Nephron (organoid): ENCODE data around the gene ZFP91.

Experiments used
- H3K27ac Mint-ChIP-seq, 3 experiments: 2 replicates each; pipeline ENCODE4 v1.8.0; 2020; ENCODE audit warnings: mixed read lengths in 3 of 3, mild to moderate bottlenecking in 2 of 3, moderate library complexity in 1 of 3
- H3K27me3 Mint-ChIP-seq: 2 replicates; pipeline ENCODE4 v1.8.0; 2021; ENCODE audit warnings: low read depth, mild to moderate bottlenecking, moderate library complexity, mixed read lengths
- H3K36me3 Mint-ChIP-seq: 2 replicates; pipeline ENCODE4 v1.8.0; 2020; ENCODE audit warnings: low read depth, mixed read lengths
- H3K4me1 Mint-ChIP-seq: 2 replicates; pipeline ENCODE4 v1.8.0; 2020; ENCODE audit warnings: mixed read lengths
- H3K4me3 Mint-ChIP-seq, 3 experiments: 2 replicates each; pipeline ENCODE4 v1.8.0; 2020; ENCODE audit warnings: mild to moderate bottlenecking in 3 of 3, mixed read lengths in 3 of 3, moderate library complexity in 2 of 3
- H3K9me3 Mint-ChIP-seq: 2 replicates; pipeline ENCODE4 v1.8.0; 2020; ENCODE audit warnings: mixed read lengths
- TF ChIP-seq, protein P1 (sequence below), 3 experiments: fragments of 200-600 bp; sonication (generic); IDR thresholded peaks; one replicate each; pipeline ENCODE4 v1.5.0; 2021; ENCODE audit warnings: antibody characterized with exemption in 3 of 3; ENCODE audit not compliant: unreplicated experiment in 3 of 3

ZFP91 gene

GRCh38 chr11:58637371-58637770, 58.5 kb downstream of the ZFP91 start:
- TF ChIP-seq, protein P1, sequence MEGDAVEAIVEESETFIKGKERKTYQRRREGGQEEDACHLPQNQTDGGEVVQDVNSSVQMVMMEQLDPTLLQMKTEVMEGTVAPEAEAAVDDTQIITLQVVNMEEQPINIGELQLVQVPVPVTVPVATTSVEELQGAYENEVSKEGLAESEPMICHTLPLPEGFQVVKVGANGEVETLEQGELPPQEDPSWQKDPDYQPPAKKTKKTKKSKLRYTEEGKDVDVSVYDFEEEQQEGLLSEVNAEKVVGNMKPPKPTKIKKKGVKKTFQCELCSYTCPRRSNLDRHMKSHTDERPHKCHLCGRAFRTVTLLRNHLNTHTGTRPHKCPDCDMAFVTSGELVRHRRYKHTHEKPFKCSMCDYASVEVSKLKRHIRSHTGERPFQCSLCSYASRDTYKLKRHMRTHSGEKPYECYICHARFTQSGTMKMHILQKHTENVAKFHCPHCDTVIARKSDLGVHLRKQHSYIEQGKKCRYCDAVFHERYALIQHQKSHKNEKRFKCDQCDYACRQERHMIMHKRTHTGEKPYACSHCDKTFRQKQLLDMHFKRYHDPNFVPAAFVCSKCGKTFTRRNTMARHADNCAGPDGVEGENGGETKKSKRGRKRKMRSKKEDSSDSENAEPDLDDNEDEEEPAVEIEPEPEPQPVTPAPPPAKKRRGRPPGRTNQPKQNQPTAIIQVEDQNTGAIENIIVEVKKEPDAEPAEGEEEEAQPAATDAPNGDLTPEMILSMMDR (IDR thresholded peaks at IDR 0.05; ENCODE audit: unreplicated experiment in 3 of 3) = no peak
- Mint-ChIP-seq H3K36me3 (no peaks in the 10 kb centered on the region), H3K27ac (no peak overlapping the region), H3K4me1 (peaks cover 6% of the 10 kb centered on the region), H3K9me3 (no peaks in the 10 kb centered on the region), H3K27me3 (no peaks in the 10 kb centered on the region), H3K4me3 (no peak overlapping the region)

DNA sequence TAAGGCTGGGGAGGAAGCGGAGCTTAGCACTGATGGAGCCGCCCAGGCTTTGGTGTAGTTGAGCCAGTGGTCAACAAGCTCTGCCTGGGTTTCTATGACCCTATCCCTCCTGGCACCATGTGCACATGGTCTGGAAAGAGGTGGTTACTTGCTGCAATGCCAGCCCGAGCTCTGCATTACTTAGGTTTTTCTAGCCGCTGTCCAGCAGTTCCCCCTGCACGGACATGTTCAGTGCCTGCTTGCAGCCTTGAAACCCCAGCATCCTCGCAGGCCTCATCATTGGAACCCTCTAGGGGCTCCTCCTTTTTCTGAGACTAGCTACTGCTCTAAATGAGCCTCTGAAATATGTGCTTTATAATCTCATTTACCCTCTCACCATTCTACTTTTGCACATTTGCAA, 60.2 kb downstream of the ZFP91 start:
- TF ChIP-seq, protein P1 (IDR thresholded peaks at IDR 0.05; ENCODE audit: unreplicated experiment in 3 of 3) = no peak

GRCh38 chr11:58639669-58640068, 60.8 kb downstream of the ZFP91 start:
- Mint-ChIP-seq H3K9me3 (no peaks in the 10 kb centered on the region), H3K36me3 (no peaks in the 10 kb centered on the region), H3K4me3 (no peak overlapping the region), H3K27me3 (no peaks in the 10 kb centered on the region), H3K27ac (no peak overlapping the region), H3K4me1 (peaks cover 6% of the 10 kb centered on the region)
- TF ChIP-seq, protein P1 (IDR thresholded peaks at IDR 0.05; ENCODE audit: unreplicated experiment in 3 of 3) = no peak

More for the DNA sequence above, 60.2 kb downstream of the ZFP91 start:
- Mint-ChIP-seq H3K36me3 (no peaks in the 10 kb centered on the region), H3K4me1 (peaks cover 6% of the 10 kb centered on the region), H3K9me3 (no peaks in the 10 kb centered on the region), H3K4me3 (no peak overlapping the region), H3K27me3 (no peaks in the 10 kb centered on the region), H3K27ac (no peak overlapping the region)

- Mint-ChIP-seq H3K36me3 (no peaks in the 10 kb centered on the region), H3K4me3 (no peak overlapping the region), H3K9me3 (peaks cover 3% of the 10 kb centered on the region), H3K4me1 (peaks cover 6% of the 10 kb centered on the region), H3K27ac (peak overlapping the region in 2 of 3 experiments; percentile 20 to 79), H3K27me3 (no peaks in the 10 kb centered on the region)
- TF ChIP-seq, protein P1 (IDR thresholded peaks at IDR 0.05; ENCODE audit: unreplicated experiment in 3 of 3) = no peak
Measured at GRCh38 chr11:58640386-58641023, 61.6 kb downstream of the ZFP91 start.

DNA sequence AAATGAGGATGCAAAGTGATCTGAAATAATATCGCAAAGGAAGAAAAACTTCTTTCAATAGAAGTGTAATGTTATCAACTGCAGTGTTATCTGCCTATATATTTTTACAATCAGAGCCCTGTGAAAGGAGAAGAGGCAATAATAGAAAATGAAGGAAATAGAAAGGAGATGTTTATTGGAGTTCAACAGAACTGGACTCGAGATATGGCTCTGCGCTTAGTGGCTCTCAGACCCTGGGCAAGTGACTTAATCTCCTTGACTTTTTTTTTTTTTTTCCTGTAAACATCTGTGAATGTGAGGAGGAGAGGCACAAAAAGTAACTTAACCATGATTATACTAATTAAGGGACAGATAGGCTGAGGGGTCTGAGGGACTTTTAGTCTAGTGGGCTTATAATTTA, 62.5 kb downstream of the ZFP91 start:
- no peaks in the 10 kb centered on the region for H3K36me3 Mint-ChIP-seq
- peaks cover 6% of the 10 kb centered on the region for H3K4me1 Mint-ChIP-seq
- H3K9me3 Mint-ChIP-seq = peaks cover 6% of the 10 kb centered on the region
- H3K4me3 Mint-ChIP-seq = no peak overlapping the region
- H3K27ac Mint-ChIP-seq = peak overlapping the region in 1 of 3 experiments; percentile 79
- H3K27me3 Mint-ChIP-seq = peaks cover under 1% of the 10 kb centered on the region
- TF ChIP-seq, protein P1 (IDR thresholded peaks at IDR 0.05; ENCODE audit: unreplicated experiment in 3 of 3) = no peak
